NCI-H226 (cell line): ENCODE data around the gene TAF11L7.
"Not testable (repeated sequence)": the region's sequence is repeated elsewhere in the genome, so short reads cannot be mapped to it uniquely, and the experiment has no call there.

Experiments used
- DNase-seq: peaks from one replicate; pipeline ENCODE4 v3.0.0-alpha.2; 2015

TAF11L7 gene

DNA sequence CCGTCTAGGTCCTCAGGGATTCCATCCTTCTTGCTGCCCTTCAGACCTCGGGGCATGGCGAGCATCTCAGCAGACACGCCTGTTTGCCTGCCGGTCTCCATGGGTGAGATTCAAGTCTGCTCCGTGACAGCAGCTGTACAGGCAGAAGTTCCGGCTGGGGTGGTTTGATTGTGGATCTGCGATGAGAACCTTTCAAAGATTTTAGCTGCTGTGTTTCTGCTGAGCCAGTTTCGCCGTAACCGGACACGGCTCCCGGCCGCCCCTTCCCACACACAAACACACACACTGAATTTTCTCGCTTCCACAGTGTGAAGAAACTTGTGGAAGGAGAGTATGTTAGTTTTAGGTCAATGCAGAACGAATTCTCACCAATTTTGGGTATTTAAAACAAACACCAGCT is at the start of gene TAF11L7:
Gene TAF11L7, minus strand, starts transcription at position 101 of the 400 bp plus-strand sequence.
- DNase-seq, result not testable (repeated sequence)

DNA sequence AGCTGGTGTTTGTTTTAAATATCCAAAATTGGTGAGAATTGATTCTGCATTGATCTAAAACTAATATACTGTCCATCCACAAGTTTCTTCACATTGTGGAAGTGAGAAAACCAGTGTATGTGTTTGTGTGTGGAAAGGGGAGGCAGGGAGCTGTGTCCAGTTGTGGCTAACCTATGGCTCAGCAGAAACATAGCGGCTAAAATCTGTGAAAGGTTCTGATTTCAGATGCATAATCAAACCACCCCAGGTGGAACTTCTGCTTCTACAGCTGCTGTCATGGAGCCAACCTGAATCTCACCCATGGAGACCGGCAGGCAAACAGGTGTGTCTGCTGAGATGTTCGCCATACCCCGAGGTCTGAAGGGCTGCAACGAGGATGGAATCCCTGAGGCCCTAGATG is 48.6 kb upstream of the TAF11L7 start, which contains the start of gene TAF11L14:
Gene TAF11L14, plus strand, starts transcription at position 301 of the 400 bp plus-strand sequence.
- no peak for DNase-seq

DNA sequence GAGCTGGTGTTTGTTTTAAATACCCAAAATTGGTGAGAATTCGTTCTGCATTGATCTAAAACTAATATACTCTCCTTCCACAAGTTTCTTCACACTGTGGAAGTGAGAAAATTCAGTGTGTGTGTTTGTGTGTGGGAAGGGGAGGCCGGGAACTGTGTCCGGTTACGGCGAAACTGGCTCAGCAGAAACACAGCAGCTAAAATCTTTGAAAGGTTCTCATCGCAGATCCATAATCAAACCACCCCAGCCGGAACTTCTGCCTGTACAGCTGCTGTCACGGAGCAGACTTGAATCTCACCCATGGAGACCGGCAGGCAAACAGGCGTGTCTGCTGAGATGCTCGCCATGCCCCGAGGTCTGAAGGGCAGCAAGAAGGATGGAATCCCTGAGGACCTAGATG is 46.2 kb upstream of the TAF11L7 start, which contains the start of gene TAF11L13:
Gene TAF11L13, plus strand, starts transcription at position 301 of the 400 bp plus-strand sequence.
- not testable (repeated sequence) for DNase-seq

DNA sequence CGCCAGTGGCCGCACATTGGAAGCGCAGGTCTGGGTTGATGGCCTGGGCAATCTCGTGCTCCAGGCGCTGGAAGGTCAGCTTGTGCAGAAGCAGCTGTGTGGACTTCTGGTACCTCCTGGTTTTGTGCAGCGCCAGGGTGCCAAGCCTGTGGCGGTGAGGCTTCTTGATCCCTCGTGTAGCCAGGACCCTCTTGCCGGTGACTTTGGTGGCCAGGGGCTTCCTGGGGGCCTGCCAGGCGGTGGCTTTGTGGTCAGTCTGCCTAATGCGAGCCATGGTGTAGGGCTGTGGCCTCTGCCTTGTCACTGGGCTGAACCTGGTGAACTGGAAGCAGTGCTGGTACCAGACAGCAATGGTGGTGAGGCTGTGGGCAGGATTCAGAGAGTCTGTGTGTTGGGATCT is 40.1 kb upstream of the TAF11L7 start:
- no peak for DNase-seq

DNA sequence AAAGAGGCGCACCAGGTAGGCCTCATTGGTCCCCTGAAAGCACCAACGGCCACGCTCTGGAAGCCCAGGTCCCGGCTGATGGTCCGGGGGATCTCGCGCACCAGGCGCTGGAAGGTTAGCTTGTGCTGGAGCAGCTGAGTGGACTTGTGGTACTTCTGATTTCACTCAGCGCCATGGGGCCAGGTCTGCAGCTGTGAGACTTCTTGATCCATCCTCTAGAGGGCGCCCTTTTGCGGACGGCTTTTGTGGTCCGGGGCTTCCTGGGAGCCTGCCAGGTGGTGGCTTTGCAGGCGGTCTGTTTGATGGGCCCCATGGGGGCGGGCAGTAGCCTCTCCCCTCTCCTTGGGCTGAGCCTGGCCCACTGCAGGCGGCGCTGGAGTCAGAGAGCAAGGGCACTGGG is 35.1 kb upstream of the TAF11L7 start:
- DNase-seq, result no peak

DNA sequence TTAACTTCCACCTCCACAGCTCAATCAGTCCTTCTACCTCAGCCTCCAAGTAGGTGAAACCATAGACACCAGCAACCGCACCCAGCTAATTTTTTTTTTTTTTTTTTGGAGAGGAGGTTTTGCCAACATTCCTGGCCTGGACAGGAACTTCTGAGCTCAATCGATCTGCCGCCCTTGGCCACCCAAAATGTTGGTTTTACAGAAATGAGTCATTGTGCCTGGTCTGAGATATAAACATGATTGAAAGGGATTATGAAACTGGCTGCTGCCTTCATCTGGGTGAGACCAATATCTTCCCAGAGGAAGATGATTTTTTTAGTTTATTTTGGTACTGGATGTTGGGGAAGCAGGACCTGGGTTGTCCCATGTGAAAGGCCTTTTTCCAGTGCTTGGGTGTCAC is 33.8 kb upstream of the TAF11L7 start:
- DNase-seq, result no peak

DNA sequence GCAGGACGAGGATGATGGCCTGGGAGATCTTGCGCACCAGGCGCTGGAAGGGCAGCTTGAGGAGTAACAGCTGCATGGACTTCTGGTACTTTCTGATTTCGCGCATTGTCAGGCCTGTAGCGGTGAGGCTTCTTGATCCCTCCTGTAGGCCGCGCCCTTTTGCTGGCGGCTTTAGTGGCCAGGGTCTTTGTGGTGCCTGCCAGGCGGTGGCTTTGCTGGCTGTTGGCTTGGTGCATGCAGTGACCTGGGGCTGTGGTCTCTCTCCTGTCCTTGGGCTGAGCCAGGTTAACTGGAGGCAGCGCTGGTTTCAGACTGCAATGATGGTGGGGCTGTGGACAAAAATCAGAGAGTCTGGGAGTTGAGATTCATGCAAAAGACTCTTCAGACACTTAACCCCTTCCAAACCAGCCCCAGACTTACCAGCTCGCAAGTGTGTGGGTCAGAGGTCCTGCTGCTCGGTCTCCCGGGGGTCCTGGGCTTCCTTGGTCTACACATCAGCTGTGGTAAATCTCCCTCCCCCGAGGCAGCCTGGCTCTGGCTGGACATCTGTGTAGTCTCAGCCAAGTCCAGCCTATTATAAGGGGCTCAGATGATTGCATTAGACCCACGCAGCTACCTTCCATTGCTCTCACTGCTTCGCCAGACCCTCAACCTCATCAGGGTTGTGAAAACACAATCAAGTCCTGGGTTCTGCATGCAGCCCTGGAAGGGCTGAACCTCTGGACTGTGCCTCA is 29.5 kb upstream of the TAF11L7 start:
- no peak for DNase-seq

DNA sequence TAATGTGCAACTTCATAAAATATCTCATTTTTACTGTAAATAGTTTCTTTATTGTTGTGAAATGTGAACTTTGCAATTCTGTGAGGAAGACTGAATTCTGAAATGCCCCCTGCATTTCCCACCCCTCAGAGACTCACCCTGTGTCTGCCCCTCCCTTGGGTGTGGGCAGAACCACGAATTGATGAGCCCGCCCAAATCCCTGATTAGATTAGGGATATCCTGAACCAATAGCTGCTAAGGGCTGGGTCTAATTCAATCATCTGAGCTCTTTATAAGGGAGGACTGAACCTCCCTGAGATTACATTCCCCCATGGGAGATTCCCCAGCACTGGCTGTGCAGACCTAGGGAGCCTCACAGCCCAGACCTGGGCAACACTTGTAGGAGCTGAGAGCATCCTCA is 24.5 kb upstream of the TAF11L7 start, which contains the start of gene TAF11L12:
Gene TAF11L12, plus strand, starts transcription at position 301 of the 400 bp plus-strand sequence.
- not testable (repeated sequence) for DNase-seq

DNA sequence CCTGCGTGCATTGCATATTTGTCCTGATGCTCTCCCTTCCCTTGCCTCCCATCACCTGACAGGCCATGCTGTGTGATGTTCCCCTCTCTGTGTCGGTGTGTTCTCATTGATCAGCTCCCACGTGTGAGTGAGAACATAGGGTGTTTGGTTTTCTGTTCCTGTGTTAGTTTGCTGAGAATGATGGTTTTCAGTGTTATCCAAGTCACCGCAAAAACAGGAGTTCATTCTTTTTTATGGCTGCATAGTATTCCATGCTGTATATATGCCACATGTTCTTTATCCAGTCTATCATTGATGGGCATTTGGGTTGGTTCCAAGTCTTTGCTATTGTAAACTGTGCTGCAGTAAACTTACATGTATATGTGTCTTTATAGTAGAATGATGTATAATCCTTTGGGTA is 21.9 kb upstream of the TAF11L7 start:
- DNase-seq, result not testable (repeated sequence)

DNA sequence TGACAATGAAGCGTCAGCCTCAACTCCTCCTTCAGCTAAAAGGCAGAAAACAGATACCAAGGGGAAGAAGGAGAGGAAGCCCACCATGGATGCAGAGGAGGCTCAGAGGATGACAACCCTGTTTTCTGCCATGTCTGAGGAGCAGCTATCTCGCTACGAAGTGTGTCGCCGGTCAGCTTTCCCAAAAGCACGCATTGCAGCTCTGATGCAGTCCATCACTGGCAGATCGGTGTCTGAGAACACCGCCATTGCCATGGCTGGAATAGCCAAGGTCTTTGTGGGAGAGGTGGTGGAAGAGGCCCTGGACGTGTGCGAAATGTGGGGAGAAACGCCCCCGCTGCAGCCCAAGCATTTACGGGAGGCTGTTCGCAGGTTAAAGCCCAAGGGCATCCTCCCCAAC is 19.4 kb upstream of the TAF11L7 start:
- DNase-seq, result no peak

DNA sequence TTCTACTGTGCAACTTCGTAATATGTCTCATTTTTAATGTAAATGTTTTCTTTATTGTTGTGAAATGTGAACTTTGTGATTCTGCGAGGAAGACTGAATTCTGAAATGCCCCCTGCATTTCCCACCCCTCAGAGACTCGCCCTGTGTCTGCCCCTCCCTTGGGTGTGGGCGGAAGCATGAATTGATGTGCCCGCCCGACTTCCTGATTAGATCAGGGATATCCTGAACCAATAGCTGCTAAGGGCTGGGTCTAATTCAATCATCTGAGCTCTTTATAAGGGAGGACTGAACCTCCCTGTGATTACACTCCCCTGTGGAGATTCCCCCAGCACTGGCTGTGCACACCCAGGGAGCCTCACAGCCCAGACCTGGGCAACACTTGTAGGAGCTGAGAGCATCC is 18.3 kb upstream of the TAF11L7 start, which contains the start of gene TAF11L11:
Gene TAF11L11, plus strand, starts transcription at position 304 of the 400 bp plus-strand sequence.
- DNase-seq, result not testable (repeated sequence)

DNA sequence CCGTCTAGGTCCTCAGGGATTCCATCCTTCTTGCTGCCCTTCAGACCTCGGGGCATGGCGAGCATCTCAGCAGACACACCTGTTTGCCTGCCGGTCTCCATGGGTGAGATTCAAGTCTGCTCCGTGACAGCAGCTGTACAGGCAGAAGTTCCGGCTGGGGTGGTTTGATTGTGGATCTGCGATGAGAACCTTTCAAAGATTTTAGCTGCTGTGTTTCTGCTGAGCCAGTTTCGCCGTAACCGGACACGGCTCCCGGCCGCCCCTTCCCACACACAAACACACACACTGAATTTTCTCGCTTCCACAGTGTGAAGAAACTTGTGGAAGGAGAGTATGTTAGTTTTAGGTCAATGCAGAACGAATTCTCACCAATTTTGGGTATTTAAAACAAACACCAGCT is 12.2 kb upstream of the TAF11L7 start, which contains the start of gene TAF11L10:
Gene TAF11L10, minus strand, starts transcription at position 101 of the 400 bp plus-strand sequence.
- not testable (repeated sequence) for DNase-seq

DNA sequence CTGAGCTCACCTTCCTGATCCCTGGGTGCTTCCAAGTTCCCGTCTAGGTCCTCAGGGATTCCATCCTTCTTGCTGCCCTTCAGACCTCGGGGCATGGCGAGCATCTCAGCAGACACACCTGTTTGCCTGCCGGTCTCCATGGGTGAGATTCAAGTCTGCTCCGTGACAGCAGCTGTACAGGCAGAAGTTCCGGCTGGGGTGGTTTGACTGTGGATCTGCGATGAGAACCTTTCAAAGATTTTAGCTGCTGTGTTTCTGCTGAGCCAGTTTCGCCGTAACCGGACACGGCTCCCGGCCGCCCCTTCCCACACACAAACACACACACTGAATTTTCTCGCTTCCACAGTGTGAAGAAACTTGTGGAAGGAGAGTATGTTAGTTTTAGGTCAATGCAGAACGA is 8.7 kb upstream of the TAF11L7 start, which contains the start of gene TAF11L9:
Gene TAF11L9, minus strand, starts transcription at position 140 of the 400 bp plus-strand sequence.
- DNase-seq, result not testable (repeated sequence)

DNA sequence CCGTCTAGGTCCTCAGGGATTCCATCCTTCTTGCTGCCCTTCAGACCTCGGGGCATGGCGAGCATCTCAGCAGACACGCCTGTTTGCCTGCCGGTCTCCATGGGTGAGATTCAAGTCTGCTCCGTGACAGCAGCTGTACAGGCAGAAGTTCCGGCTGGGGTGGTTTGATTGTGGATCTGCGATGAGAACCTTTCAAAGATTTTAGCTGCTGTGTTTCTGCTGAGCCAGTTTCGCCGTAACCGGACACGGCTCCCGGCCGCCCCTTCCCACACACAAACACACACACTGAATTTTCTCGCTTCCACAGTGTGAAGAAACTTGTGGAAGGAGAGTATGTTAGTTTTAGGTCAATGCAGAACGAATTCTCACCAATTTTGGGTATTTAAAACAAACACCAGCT is 5.3 kb upstream of the TAF11L7 start, which contains the start of gene TAF11L8:
Gene TAF11L8, minus strand, starts transcription at position 101 of the 400 bp plus-strand sequence.
- not testable (repeated sequence) for DNase-seq
